ENCODE measurements around the gene PIP5K1B. TPM values are rescaled to one million over a fixed set of nuclear protein-coding genes. Genes with fewer than 3 reads are reported as not detected.

The PIP5K1B gene
- total and polyA plus RNA-seq, 2 donors (not counting 1 experiment from before 2014, with no cell fraction given): 11.8 to 24.1 TPM

DNA sequence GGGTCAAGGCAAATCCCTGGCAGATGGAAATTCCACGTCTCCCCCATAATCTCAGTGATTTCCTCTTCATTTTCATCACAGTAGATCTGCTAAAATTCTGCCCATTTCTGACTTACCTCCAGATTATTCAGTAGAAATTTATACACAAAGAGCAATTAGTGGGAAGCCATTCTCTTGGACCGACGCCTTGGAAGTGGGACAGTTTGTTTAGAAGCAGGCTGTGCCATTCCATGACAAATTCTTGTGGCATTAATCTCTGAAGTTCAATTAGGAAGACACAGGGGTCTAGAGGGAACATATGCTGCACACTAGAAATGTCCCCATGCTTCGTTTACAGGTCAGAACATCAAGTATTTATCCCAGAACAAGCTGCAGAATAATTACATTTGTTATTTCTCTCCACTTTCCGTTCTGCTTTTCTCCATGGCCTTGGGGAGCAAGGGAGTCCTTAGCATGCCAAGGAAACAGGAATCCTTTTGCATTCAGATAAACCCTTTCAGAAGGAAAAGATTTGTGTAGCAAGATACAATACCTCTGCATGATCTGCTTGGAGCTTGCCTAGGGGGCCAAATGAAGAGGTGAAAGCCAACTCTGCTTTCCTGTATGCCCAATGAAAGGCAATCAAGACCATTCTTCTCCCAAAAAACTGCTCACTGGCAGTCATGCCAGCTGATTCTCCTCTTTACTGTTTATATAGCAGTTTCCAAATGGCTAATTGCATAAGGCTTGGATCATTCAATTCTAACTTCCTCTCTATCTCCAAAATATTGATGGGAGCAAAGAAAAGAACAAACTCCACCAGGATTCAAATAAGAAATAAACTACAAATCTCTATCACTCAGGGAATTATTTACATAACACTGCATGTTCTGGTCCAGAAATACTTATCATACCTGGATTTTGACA is 311.4 kb downstream of the PIP5K1B start:
- intact Hi-C loops (cut with micrococcal nuclease): no loop called here
- 60% methylated on average over 1 of the region's 5 CpGs for WGBS (ENCODE audit: insufficient coverage)

More for the DNA sequence above, 311.4 kb downstream of the PIP5K1B start:
- Mint-ChIP-seq H3K4me1 (peaks cover 21% of the 10 kb centered on the region), H3K27me3 (no peaks in the 10 kb centered on the region), H3K27ac (no peak overlapping the region), H3K4me3 (no peak overlapping the region), H3K9me3 (ENCODE audit: insufficient read depth) (no peaks in the 10 kb centered on the region)
- Histone ChIP-seq H2AFZ (ENCODE audit: insufficient read depth, low read depth, low read length, poor library complexity, severe bottlenecking) (no peak overlapping the region), H3K27me3 (replicated peaks in 1 of 4; ENCODE audit: control extremely low read depth in 1 of 4, control insufficient read depth in 3 of 4, insufficient read depth in 4 of 4, low read length in 3 of 4) (no peaks in the 10 kb centered on the region), H3K79me2 (ENCODE audit: control insufficient read depth, insufficient read depth, low read length) (no peaks in the 10 kb centered on the region), H3K27ac (ENCODE audit: low read length in 2 of 2) (no peak overlapping the region), H3K4me1 (ENCODE audit: control insufficient read depth in 2 of 2, insufficient read depth in 2 of 2, low read length in 2 of 2) (peaks cover 12 to 20% of the 10 kb centered on the region in 2 donors), H3K4me2 (replicated peaks; ENCODE audit: low read depth, low read length, poor library complexity, severe bottlenecking) (no peak overlapping the region), H4K20me1 (ENCODE audit: control insufficient read depth, insufficient read depth, low read length, poor library complexity, severe bottlenecking) (no peaks in the 10 kb centered on the region), H3K36me3 (replicated peaks in 1 of 2; ENCODE audit: control extremely low read depth in 1 of 2, control insufficient read depth in 1 of 2, extremely low read depth in 1 of 2, insufficient read depth in 2 of 2, low read length in 1 of 2) (no peaks in the 10 kb centered on the region), H3K9ac (ENCODE audit: low read length) (no peak overlapping the region), H3K9me3 (ENCODE audit: control extremely low read depth in 1 of 3, control insufficient read depth in 2 of 3, insufficient read depth in 1 of 3, low read length in 2 of 3) (peaks cover 0 to 7% (median 0%) of the 10 kb centered on the region in 3 donors), H3K4me3 (ENCODE audit: control extremely low read depth in 1 of 5, extremely low read depth in 1 of 5, insufficient read depth in 1 of 5, low read depth in 2 of 5, low read length in 4 of 5) (no peak overlapping the region)
- ChIA-PET POLR2A (no interaction called here), CTCF (interaction anchor here (1.4 kb wide), 1 partner anchor 8 kb away, joined by 5 read pairs; no protein-coding TSS in a partner anchor)
- DNase-seq (no peak), ATAC-seq (ENCODE audit: low read depth) (no peak)
- TF ChIP-seq CTCF (IDR thresholded peaks at IDR 0.05): no peak
- no peak for TF ChIP-seq EZH2 (IDR thresholded peaks at IDR 0.05; ENCODE audit: borderline replicate concordance, insufficient read depth, low read depth, low read length, poor library complexity, severe bottlenecking)

All from B cell (primary cell).